Mesenchymal stem cell (in vitro differentiated cells and primary cell): ENCODE results near the gene PTGFRN. TPM values are rescaled to one million over a fixed set of nuclear protein-coding genes. Genes with fewer than 3 reads are reported as not detected.
"Not testable (repeated sequence)": the region's sequence is repeated elsewhere in the genome, so short reads cannot be mapped to it uniquely, and the experiment has no call there.

Experiments
- DNase-seq: peaks from one replicate; pipeline ENCODE4 v3.0.0-alpha.2; 2013
- H2AFZ ChIP-seq: one replicate; pipeline ENCODE4 v1.6.1; 2013; ENCODE audit warnings: low read depth, mild to moderate bottlenecking, control low read depth, inconsistent platforms, low read length, moderate library complexity
- H2AK5ac ChIP-seq: 2 replicates; pipeline ENCODE4 v1.6.1; 2013; ENCODE audit warnings: low read length, moderate library complexity, mild to moderate bottlenecking, inconsistent platforms; ENCODE audit not compliant: severe bottlenecking
- H2BK120ac ChIP-seq: one replicate; pipeline ENCODE4 v1.6.1; 2013; ENCODE audit warnings: low read depth, mild to moderate bottlenecking, inconsistent platforms, low read length, moderate library complexity
- H2BK12ac ChIP-seq, 2 experiments: one replicate each; pipeline ENCODE4 v1.6.1; 2013; ENCODE audit warnings: inconsistent platforms in 2 of 2, low read length in 2 of 2, mild to moderate bottlenecking in 2 of 2, moderate library complexity in 2 of 2, control low read depth in 1 of 2
- H2BK15ac ChIP-seq: one replicate; pipeline ENCODE4 v1.6.1; 2013; ENCODE audit warnings: mild to moderate bottlenecking, low read depth, inconsistent platforms; ENCODE audit not compliant: poor library complexity, severe bottlenecking
- H2BK5ac ChIP-seq: 2 replicates; pipeline ENCODE4 v1.6.1; 2013; ENCODE audit warnings: low read depth, mild to moderate bottlenecking, low read length, control low read depth, inconsistent platforms; ENCODE audit not compliant: poor library complexity, severe bottlenecking
- H3K14ac ChIP-seq, 2 experiments: one replicate each; pipeline ENCODE4 v1.6.1; 2013; ENCODE audit warnings: inconsistent platforms in 2 of 2, low read length in 2 of 2, control low read depth in 1 of 2, mild to moderate bottlenecking in 1 of 2, moderate library complexity in 1 of 2
- H3K18ac ChIP-seq, 2 experiments: one replicate each; pipeline ENCODE4 v1.6.1; 2013; ENCODE audit warnings: inconsistent platforms in 2 of 2, low read length in 2 of 2, control low read depth in 1 of 2, low read depth in 1 of 2, mild to moderate bottlenecking in 1 of 2
- H3K23ac ChIP-seq, 2 experiments: one replicate each; pipeline ENCODE4 v1.6.1; 2013; ENCODE audit warnings: inconsistent platforms in 2 of 2, low read length in 2 of 2, mild to moderate bottlenecking in 2 of 2, moderate library complexity in 2 of 2, control low read depth in 1 of 2
- H3K27ac ChIP-seq: 2 replicates; pipeline ENCODE4 v1.5.1; 2013; ENCODE audit warnings: mild to moderate bottlenecking, moderate library complexity, low read length, control low read depth, inconsistent platforms; ENCODE audit not compliant: poor library complexity, severe bottlenecking
- H3K27me3 ChIP-seq, 2 experiments: 2 replicates each; pipeline versions ENCODE4 v1.6.1 to v1.7.0; 2013; ENCODE audit warnings: low read length in 2 of 2, mild to moderate bottlenecking in 2 of 2, moderate library complexity in 2 of 2, control low read depth in 1 of 2, inconsistent platforms in 1 of 2; ENCODE audit not compliant: control insufficient read depth in 1 of 2, insufficient read depth in 1 of 2
- H3K36me3 ChIP-seq, 2 experiments: 2 replicates each; pipeline versions ENCODE4 v1.6.1 to v1.7.0; 2013; ENCODE audit warnings: low read length in 2 of 2, control low read depth in 1 of 2, inconsistent platforms in 1 of 2, low read depth in 1 of 2, mild to moderate bottlenecking in 1 of 2; ENCODE audit not compliant: insufficient read depth in 2 of 2, control insufficient read depth in 1 of 2
- H3K4ac ChIP-seq, 2 experiments: one replicate each; pipeline ENCODE4 v1.6.1; 2013; ENCODE audit warnings: inconsistent platforms in 2 of 2, low read length in 2 of 2, mild to moderate bottlenecking in 2 of 2, moderate library complexity in 2 of 2, control low read depth in 1 of 2, low read depth in 1 of 2
- H3K4me1 ChIP-seq: 2 replicates; pipeline ENCODE4 v1.6.1; 2013; ENCODE audit warnings: low read depth, low read length, control low read depth; ENCODE audit not compliant: control insufficient read depth, insufficient read depth
- H3K4me2 ChIP-seq: 2 replicates; pipeline ENCODE4 v1.6.1; 2013; ENCODE audit warnings: low read length, mild to moderate bottlenecking, inconsistent platforms; ENCODE audit not compliant: poor library complexity, severe bottlenecking
- H3K4me3 ChIP-seq, 2 experiments: 2 replicates each; pipeline versions ENCODE4 v1.5.1 to v1.7.0; 2013; ENCODE audit warnings: low read length in 2 of 2, mild to moderate bottlenecking in 2 of 2, control low read depth in 1 of 2, low read depth in 1 of 2; ENCODE audit not compliant: insufficient read depth in 1 of 2
- H3K79me1 ChIP-seq: replicated peaks from 2 replicates; pipeline ENCODE4 v1.6.1; 2013; ENCODE audit warnings: mild to moderate bottlenecking, control low read depth, low read length, inconsistent platforms; ENCODE audit not compliant: poor library complexity, severe bottlenecking
- H3K9ac ChIP-seq: 2 replicates; pipeline ENCODE4 v1.7.0; 2013; ENCODE audit warnings: mild to moderate bottlenecking, low read length, moderate library complexity
- H3K9me3 ChIP-seq: 2 replicates; pipeline ENCODE4 v1.7.0; 2013; ENCODE audit warnings: mild to moderate bottlenecking, low read length; ENCODE audit not compliant: control insufficient read depth
- H4K8ac ChIP-seq: one replicate; pipeline ENCODE4 v1.6.1; 2013; ENCODE audit warnings: inconsistent platforms, mild to moderate bottlenecking, low read length, moderate library complexity
- H4K91ac ChIP-seq: one replicate; pipeline ENCODE4 v1.6.1; 2013; ENCODE audit warnings: mild to moderate bottlenecking, low read length, inconsistent platforms
- WGBS: methylation state at CpG from one replicate; pipeline ENCODE4 v1.1.7; 2013; ENCODE audit warnings: mixed read lengths; 5-methylcytosine and 5-hydroxymethylcytosine counted together
- polyA plus RNA-seq, 2 experiments: library from polyadenylated mRNA; stranded (reverse); fragments of 200-250 nt; gene quantifications; one replicate each; pipeline ENCODE4 v1.2.3, GENCODE V29; 2013

The PTGFRN gene
- polyA plus RNA-seq (2013, experiment 1 of 2) = 73.6 TPM
- polyA plus RNA-seq (2013, experiment 2 of 2) = 75.7 TPM

- Histone ChIP-seq H2AK5ac (peak within 1 kb of the TSS; percentile 74), H4K8ac (peak within 1 kb of the TSS; percentile 80), H3K79me1 (peaks cover 27% of the 10 kb centered on the region), H2BK5ac (peak within 1 kb of the TSS; percentile 74), H3K27me3 (peaks cover 0 to 8% of the 10 kb centered on the region in 2 experiments), H3K4me1 (peaks cover 13% of the 10 kb centered on the region), H2BK120ac (peak within 1 kb of the TSS; percentile 42), H3K27ac (peak within 1 kb of the TSS; percentile 65), H3K4me2 (peak within 1 kb of the TSS; percentile 93), H2BK15ac (peak within 1 kb of the TSS; percentile 90), H3K36me3 (no peaks in the 10 kb centered on the region), H4K91ac (peak within 1 kb of the TSS; percentile 58), H3K9me3 (no peaks in the 10 kb centered on the region), H3K23ac (peak within 1 kb of the TSS in 1 of 2 experiments; percentile 9), H3K18ac (peak within 1 kb of the TSS; percentile 40 to 75), H2BK12ac (peak within 1 kb of the TSS in 1 of 2 experiments; percentile 31), H3K14ac (no peak within 1 kb of the TSS), H3K4me3 (peak within 1 kb of the TSS; percentile 79 to 81), H3K4ac (peak within 1 kb of the TSS in 1 of 2 experiments; percentile 63), H2AFZ (peak within 1 kb of the TSS; percentile 79), H3K9ac (peak within 1 kb of the TSS; percentile 83)
- DNase-seq = peak; percentile 65
- WGBS = 2% methylated on average over 55 of the region's 86 CpGs
Observed at GRCh38 chr1:116909512-116910378, at the start of gene PTGFRN. PTGFRN (plus strand) TSS chr1:116909916; CDS start chr1:116910204, 288 bp downstream.

- not testable (repeated sequence) for H3K14ac ChIP-seq, H3K27ac ChIP-seq, H3K4ac ChIP-seq, H3K4me3 ChIP-seq, H4K8ac ChIP-seq, H3K18ac ChIP-seq, H3K36me3 ChIP-seq, H3K4me2 ChIP-seq, H2AK5ac ChIP-seq, H3K4me1 ChIP-seq, DNase-seq, H3K23ac ChIP-seq, H2BK120ac ChIP-seq, H3K9me3 ChIP-seq, H4K91ac ChIP-seq, H2BK5ac ChIP-seq, H2BK15ac ChIP-seq, H2BK12ac ChIP-seq, H3K27me3 ChIP-seq, H3K79me1 ChIP-seq, H3K9ac ChIP-seq, H2AFZ ChIP-seq
- 76% methylated on average over 2 of the region's 2 CpGs for WGBS
Observed at GRCh38 chr1:116860167-116860566, 49.5 kb upstream of the PTGFRN start.

- H3K27ac ChIP-seq = no peak overlapping the region
- H3K4me2 ChIP-seq = no peak overlapping the region
- H2BK15ac ChIP-seq = no peak overlapping the region
- peak overlapping the region in 1 of 2 experiments; percentile 60 for H3K14ac ChIP-seq
- peak overlapping the region; percentile 2 to 66 for H3K18ac ChIP-seq
- no peak overlapping the region for H3K4me3 ChIP-seq
- H3K36me3 ChIP-seq = no peaks in the 10 kb centered on the region
- H2AK5ac ChIP-seq = peak overlapping the region; percentile 59
- H3K9me3 ChIP-seq = peaks cover 3% of the 10 kb centered on the region
- 87% methylated on average over 3 of the region's 3 CpGs for WGBS
- no peak overlapping the region for H3K9ac ChIP-seq
- H2AFZ ChIP-seq = no peak overlapping the region
- H2BK5ac ChIP-seq = no peak overlapping the region
- peak overlapping the region in 1 of 2 experiments; percentile 54 for H2BK12ac ChIP-seq
- H4K91ac ChIP-seq = no peak overlapping the region
- no peak overlapping the region for H2BK120ac ChIP-seq
- peak overlapping the region in 1 of 2 experiments; percentile 58 for H3K4ac ChIP-seq
- DNase-seq = no peak
- H3K27me3 ChIP-seq = peaks cover 0 to 4% of the 10 kb centered on the region in 2 experiments
- no peaks in the 10 kb centered on the region for H3K4me1 ChIP-seq
- no peaks in the 10 kb centered on the region for H3K79me1 ChIP-seq
- H3K23ac ChIP-seq = peak overlapping the region in 1 of 2 experiments; percentile 83
- peak overlapping the region; percentile 40 for H4K8ac ChIP-seq
Observed at GRCh38 chr1:116861137-116861536, 48.6 kb upstream of the PTGFRN start.

- H3K4me1 ChIP-seq, H3K14ac ChIP-seq, H4K91ac ChIP-seq, H2BK15ac ChIP-seq, H2BK12ac ChIP-seq, H4K8ac ChIP-seq, H3K4me3 ChIP-seq, H3K27ac ChIP-seq, H3K27me3 ChIP-seq, H3K18ac ChIP-seq, H2AFZ ChIP-seq, DNase-seq, H2AK5ac ChIP-seq, H3K36me3 ChIP-seq, H3K79me1 ChIP-seq, H3K4me2 ChIP-seq, H3K9ac ChIP-seq, H2BK120ac ChIP-seq, H3K4ac ChIP-seq, H3K9me3 ChIP-seq, H2BK5ac ChIP-seq, H3K23ac ChIP-seq: not testable (repeated sequence)
- 78% methylated on average over 3 of the region's 3 CpGs for WGBS
Observed at GRCh38 chr1:116863031-116863430, 46.7 kb upstream of the PTGFRN start.
